DND-41 (cell line): ENCODE results near the gene DDX39A.

Experiments used
- ATAC-seq: fragments of 200-7000 bp; cut with Tn5 transposase; 3 replicates; pipeline ENCODE4 v1.9.1; 2021; ENCODE audit warnings: low read depth; ENCODE audit not compliant: insufficient read depth
- DNase-seq: peaks from one replicate; pipeline ENCODE4 v3.0.0-alpha.2; 2020
- H2AFZ ChIP-seq: 2 replicates; pipeline ENCODE4 v1.6.0; 2012; ENCODE audit warnings: low read depth, low read length
- H3K27ac ChIP-seq: 2 replicates; pipeline ENCODE4 v1.5.1; 2012; ENCODE audit warnings: low read length, inconsistent platforms
- H3K27me3 ChIP-seq: fragments of 200-600 bp; sonication (generic); 2 replicates; pipeline ENCODE4 v1.6.0; 2012; ENCODE audit warnings: low read length, mild to moderate bottlenecking, inconsistent platforms; ENCODE audit not compliant: insufficient read depth, poor library complexity
- H3K36me3 ChIP-seq: 2 replicates; pipeline ENCODE4 v1.5.1; 2012; ENCODE audit warnings: low read length, inconsistent platforms; ENCODE audit not compliant: insufficient read depth
- H3K4me1 ChIP-seq: 2 replicates; pipeline ENCODE4 v1.5.1; 2012; ENCODE audit warnings: mild to moderate bottlenecking, low read length; ENCODE audit not compliant: insufficient read depth
- H3K4me2 ChIP-seq: 2 replicates; pipeline ENCODE4 v1.6.0; 2012; ENCODE audit warnings: mild to moderate bottlenecking, moderate library complexity, low read length, inconsistent platforms; ENCODE audit not compliant: insufficient read depth
- H3K4me3 ChIP-seq, 2 experiments: fragments of 200-600 bp in 1 of 2; shearing (Covaris generic) in 1 of 2; 2 replicates each; pipeline ENCODE4 v1.5.1; 2012 to 2016; ENCODE audit warnings: inconsistent platforms in 2 of 2, low read length in 2 of 2, mild to moderate bottlenecking in 2 of 2, low read depth in 1 of 2, moderate library complexity in 1 of 2
- H3K79me2 ChIP-seq: 2 replicates; pipeline ENCODE4 v1.6.0; 2012; ENCODE audit warnings: low read length, inconsistent platforms; ENCODE audit not compliant: insufficient read depth
- H3K9ac ChIP-seq: 2 replicates; pipeline ENCODE4 v1.6.0; 2012; ENCODE audit warnings: low read depth, mild to moderate bottlenecking, inconsistent platforms, low read length, moderate library complexity
- H3K9me3 ChIP-seq: 2 replicates; pipeline ENCODE4 v1.5.1; 2012; ENCODE audit warnings: low read length, moderate library complexity, mild to moderate bottlenecking, inconsistent platforms; ENCODE audit not compliant: insufficient read depth, severe bottlenecking
- H4K20me1 ChIP-seq: 2 replicates; pipeline ENCODE4 v1.6.0; 2012; ENCODE audit warnings: low read length; ENCODE audit not compliant: insufficient read depth
- EZH2 ChIP-seq: IDR thresholded peaks from 3 replicates; pipeline ENCODE4 v1.6.1; 2012; ENCODE audit warnings: borderline replicate concordance, low read depth, mild to moderate bottlenecking, moderate library complexity, low read length, inconsistent platforms; ENCODE audit not compliant: severe bottlenecking
- TF ChIP-seq, protein P1 (sequence below): IDR thresholded peaks from 2 replicates; pipeline ENCODE4 v1.5.1; 2012; ENCODE audit warnings: borderline replicate concordance, low read length, moderate library complexity, mild to moderate bottlenecking; ENCODE audit not compliant: poor library complexity, severe bottlenecking; ENCODE audit errors: extremely low read depth

DDX39A gene

GRCh38 chr19:14385492-14385891, 33.6 kb downstream of the DDX39A start:
- Histone ChIP-seq H3K4me1 (peaks cover 15% of the 10 kb centered on the region), H3K9ac (no peak overlapping the region), H3K36me3 (no peaks in the 10 kb centered on the region), H3K4me3 (no peak overlapping the region), H3K9me3 (no peaks in the 10 kb centered on the region), H3K4me2 (no peak overlapping the region), H2AFZ (no peak overlapping the region), H3K27ac (no peak overlapping the region), H3K79me2 (no peaks in the 10 kb centered on the region), H3K27me3 (no peaks in the 10 kb centered on the region), H4K20me1 (no peaks in the 10 kb centered on the region)
- no peak for ATAC-seq
- TF ChIP-seq, protein P1, sequence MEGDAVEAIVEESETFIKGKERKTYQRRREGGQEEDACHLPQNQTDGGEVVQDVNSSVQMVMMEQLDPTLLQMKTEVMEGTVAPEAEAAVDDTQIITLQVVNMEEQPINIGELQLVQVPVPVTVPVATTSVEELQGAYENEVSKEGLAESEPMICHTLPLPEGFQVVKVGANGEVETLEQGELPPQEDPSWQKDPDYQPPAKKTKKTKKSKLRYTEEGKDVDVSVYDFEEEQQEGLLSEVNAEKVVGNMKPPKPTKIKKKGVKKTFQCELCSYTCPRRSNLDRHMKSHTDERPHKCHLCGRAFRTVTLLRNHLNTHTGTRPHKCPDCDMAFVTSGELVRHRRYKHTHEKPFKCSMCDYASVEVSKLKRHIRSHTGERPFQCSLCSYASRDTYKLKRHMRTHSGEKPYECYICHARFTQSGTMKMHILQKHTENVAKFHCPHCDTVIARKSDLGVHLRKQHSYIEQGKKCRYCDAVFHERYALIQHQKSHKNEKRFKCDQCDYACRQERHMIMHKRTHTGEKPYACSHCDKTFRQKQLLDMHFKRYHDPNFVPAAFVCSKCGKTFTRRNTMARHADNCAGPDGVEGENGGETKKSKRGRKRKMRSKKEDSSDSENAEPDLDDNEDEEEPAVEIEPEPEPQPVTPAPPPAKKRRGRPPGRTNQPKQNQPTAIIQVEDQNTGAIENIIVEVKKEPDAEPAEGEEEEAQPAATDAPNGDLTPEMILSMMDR, result no peak
- no peak for TF ChIP-seq EZH2
- no peak for DNase-seq

GRCh38 chr19:14383661-14384555, 35.2 kb downstream of the DDX39A start:
- TF ChIP-seq EZH2, result no peak
- TF ChIP-seq, protein P1, result no peak
- Histone ChIP-seq H3K4me1 (peaks cover 15% of the 10 kb centered on the region), H2AFZ (no peak overlapping the region), H3K27me3 (no peaks in the 10 kb centered on the region), H3K27ac (no peak overlapping the region), H3K79me2 (no peaks in the 10 kb centered on the region), H4K20me1 (no peaks in the 10 kb centered on the region), H3K9me3 (no peaks in the 10 kb centered on the region), H3K4me2 (no peak overlapping the region), H3K36me3 (no peaks in the 10 kb centered on the region), H3K9ac (no peak overlapping the region), H3K4me3 (no peak overlapping the region)
- no peak for ATAC-seq
- DNase-seq, result no peak

DNA sequence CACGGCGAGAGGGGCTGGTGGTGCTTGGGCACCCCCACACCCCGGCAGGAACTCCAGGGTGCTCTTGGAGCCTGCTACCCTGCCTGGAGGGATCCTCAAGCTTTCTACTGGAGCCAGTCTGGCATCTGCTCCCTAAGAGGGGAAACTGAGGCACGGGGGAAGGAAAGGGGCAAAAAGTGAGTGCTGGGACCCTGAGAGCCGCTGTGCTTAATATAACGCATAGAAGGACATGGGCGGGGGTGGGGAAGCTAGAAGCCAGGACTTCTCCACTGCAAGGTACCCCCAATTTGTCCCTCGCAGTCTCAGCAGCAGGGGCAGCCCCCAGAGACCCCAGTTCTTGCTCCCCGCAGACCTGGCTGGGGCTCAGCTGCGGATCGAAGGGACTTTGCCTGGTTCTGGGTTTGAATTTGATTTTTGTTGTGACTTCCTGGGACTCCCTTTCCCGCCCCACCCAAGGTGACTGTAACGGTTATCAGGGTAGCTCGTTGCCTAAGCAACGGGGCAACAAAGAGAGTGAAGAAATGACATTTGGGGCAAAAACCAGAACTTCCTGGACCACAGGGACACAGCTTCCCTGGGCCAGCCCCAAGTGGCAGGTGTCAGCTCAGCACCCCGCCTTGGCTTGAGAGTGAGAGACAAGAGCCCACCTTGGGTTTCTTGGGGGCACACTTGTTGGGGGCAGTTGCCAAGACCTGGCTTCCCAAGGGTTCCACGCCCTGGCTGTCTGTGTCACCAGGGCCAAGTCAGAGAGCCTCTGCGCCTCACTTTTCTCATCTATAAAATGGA, 37.3 kb downstream of the DDX39A start:
- peak overlapping the region; percentile 71 for H2AFZ ChIP-seq
- H3K4me1 ChIP-seq, result peaks cover 15% of the 10 kb centered on the region
- TF ChIP-seq, protein P1, result no peak
- no peak for TF ChIP-seq EZH2
- H3K27ac ChIP-seq, result no peak overlapping the region
- no peaks in the 10 kb centered on the region for H3K27me3 ChIP-seq
- H3K79me2 ChIP-seq, result no peaks in the 10 kb centered on the region
- H3K4me3 ChIP-seq, result peak overlapping the region in 1 of 2 experiments; percentile 55; a peak in 2 of 4 replicates
- H4K20me1 ChIP-seq, result no peaks in the 10 kb centered on the region
- peak overlapping the region; percentile 46 for H3K9ac ChIP-seq
- ATAC-seq (peak; percentile 30; the same call in 2 of the 3 replicates), DNase-seq (no peak)
- peak overlapping the region; percentile 64 for H3K4me2 ChIP-seq
- no peaks in the 10 kb centered on the region for H3K36me3 ChIP-seq
- no peaks in the 10 kb centered on the region for H3K9me3 ChIP-seq
